Cardiac fibroblast (primary cell): Measurements from ENCODE around the gene FAM161A.
"Not testable (repeated sequence)": the region's sequence is repeated elsewhere in the genome, so short reads cannot be mapped to it uniquely, and the experiment has no call there.

Experiments used
- DNase-seq, 2 donors: peaks; one replicate each; pipeline versions ENCODE4 v3.0.0 to v3.0.0-alpha.2; 2010; ENCODE audit warnings: low read depth in 2 of 2
- H3K4me3 ChIP-seq, 2 donors: replicated peaks in 1 of 2; 1 replicate in 1 of 2; 2 replicates in 1 of 2; pipeline ENCODE4 v1.5.1; 2011; ENCODE audit warnings: low read depth in 2 of 2, low read length in 2 of 2, mild to moderate bottlenecking in 2 of 2, moderate library complexity in 1 of 2
- CTCF ChIP-seq: IDR thresholded peaks from one replicate; pipeline ENCODE4 v1.5.1; 2011; ENCODE audit warnings: low read depth, mild to moderate bottlenecking, low read length, inconsistent platforms

FAM161A gene

GRCh38 chr2:61882850-61883249, 29.0 kb upstream of the FAM161A start:
- no peak for TF ChIP-seq CTCF
- no peak for DNase-seq
- H3K4me3 ChIP-seq = no peak overlapping the region

GRCh38 chr2:61879351-61879750, 25.5 kb upstream of the FAM161A start:
- not testable (repeated sequence) for DNase-seq, H3K4me3 ChIP-seq

- no peak for DNase-seq
- TF ChIP-seq CTCF = no peak
- H3K4me3 ChIP-seq = no peak overlapping the region
Observed at GRCh38 chr2:61878761-61879160, 24.9 kb upstream of the FAM161A start.

GRCh38 chr2:61877571-61878245, 23.8 kb upstream of the FAM161A start:
- DNase-seq = no peak
- no peak overlapping the region for H3K4me3 ChIP-seq
- no peak for TF ChIP-seq CTCF

- no peak overlapping the region for H3K4me3 ChIP-seq
- no peak for TF ChIP-seq CTCF
- no peak for DNase-seq
Observed at GRCh38 chr2:61876400-61876799, 22.5 kb upstream of the FAM161A start.

- not testable (repeated sequence) for DNase-seq, H3K4me3 ChIP-seq
Observed at GRCh38 chr2:61866482-61867089, 12.7 kb upstream of the FAM161A start.

- no peak for DNase-seq
- no peak for TF ChIP-seq CTCF
- H3K4me3 ChIP-seq = no peak overlapping the region
Observed at GRCh38 chr2:61862085-61862484, 8.2 kb upstream of the FAM161A start.

- DNase-seq = no peak
- no peak overlapping the region for H3K4me3 ChIP-seq
- no peak for TF ChIP-seq CTCF
Observed at GRCh38 chr2:61857224-61857623, 3.4 kb upstream of the FAM161A start.
